HG03135 (cell line): ENCODE results near the gene PIK3AP1.
"Not testable (repeated sequence)": the region's sequence is repeated elsewhere in the genome, so short reads cannot be mapped to it uniquely, and the experiment has no call there.

ENCODE experiments used
- ATAC-seq: cut with Tn5 transposase; IDR thresholded peaks from one replicate; pipeline ENCODE4 v1.9.1; 2021; ENCODE audit warnings: mild to moderate bottlenecking, moderate library complexity; ENCODE audit not compliant: unreplicated experiment

The PIK3AP1 gene

GRCh38 chr10:96724621-96725020 lies 4.3 kb upstream of the PIK3AP1 start:
- no peak for ATAC-seq

DNA sequence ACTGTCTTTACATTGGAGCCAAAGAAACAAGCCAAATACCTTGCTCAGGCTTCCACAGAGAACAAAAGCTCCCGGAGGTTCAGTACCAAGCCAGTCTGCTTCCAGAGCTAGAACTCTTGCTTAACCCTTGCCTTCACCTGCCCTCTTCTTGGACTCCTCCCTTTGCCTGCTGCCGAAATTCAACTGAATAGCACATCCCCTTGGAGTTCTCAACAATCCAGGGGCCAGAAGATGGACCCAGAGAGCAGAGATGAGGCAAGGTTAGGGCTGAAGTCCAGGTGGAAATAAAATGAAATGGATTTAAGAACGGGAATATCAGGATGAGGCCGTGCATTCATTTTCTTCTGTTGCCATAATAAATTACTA lies 876 bp upstream of the PIK3AP1 start:
- ATAC-seq: no peak

DNA sequence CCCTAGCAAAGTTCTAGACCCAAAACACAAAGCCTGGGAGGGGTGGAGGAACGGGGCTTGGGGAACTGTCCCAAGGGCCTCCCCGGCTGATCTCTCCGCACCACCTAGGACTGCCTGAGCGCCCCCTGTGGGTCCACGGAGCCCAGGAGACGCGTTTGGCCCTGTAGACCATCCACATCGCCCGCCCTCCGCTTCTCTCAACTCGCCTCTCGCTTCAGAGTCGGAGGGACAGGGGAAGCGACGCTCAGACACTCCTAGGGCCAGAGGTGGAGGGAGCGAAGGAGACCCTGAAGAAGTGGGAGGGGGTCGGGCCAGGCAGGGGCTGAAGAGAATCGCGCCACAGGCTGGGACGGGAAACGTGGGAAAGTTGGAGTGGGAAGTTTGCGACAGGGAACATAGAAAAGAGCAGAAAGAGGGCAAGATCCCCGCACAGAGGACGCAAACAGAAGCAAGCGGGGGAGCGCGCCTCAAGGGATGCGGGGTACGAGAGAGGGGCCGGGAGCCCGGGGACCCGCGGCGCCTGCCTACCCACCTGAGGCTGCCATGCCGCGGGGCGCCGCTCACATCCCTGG lies 378 bp downstream of the PIK3AP1 start:
- peak; percentile 53 for ATAC-seq

DNA sequence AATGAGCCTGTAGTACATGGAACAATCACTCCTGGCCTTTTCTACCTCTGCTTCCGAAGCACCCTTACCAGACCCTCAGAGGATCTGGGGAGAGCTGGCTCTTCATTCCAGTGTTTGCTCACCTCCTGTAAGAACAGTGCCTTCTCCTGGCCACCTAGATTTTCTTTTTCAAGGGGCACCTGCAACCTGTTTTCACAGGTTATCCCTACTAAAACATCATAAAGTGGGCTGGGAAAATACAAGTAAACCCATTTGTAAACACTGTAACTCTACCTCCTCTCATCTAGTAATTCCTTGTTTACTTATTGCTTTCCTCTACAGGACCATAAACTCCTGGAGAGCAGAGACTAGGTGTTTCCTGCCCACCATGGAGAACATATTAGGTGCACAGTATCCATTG lies 1.1 kb downstream of the PIK3AP1 start:
- ATAC-seq: no peak

DNA sequence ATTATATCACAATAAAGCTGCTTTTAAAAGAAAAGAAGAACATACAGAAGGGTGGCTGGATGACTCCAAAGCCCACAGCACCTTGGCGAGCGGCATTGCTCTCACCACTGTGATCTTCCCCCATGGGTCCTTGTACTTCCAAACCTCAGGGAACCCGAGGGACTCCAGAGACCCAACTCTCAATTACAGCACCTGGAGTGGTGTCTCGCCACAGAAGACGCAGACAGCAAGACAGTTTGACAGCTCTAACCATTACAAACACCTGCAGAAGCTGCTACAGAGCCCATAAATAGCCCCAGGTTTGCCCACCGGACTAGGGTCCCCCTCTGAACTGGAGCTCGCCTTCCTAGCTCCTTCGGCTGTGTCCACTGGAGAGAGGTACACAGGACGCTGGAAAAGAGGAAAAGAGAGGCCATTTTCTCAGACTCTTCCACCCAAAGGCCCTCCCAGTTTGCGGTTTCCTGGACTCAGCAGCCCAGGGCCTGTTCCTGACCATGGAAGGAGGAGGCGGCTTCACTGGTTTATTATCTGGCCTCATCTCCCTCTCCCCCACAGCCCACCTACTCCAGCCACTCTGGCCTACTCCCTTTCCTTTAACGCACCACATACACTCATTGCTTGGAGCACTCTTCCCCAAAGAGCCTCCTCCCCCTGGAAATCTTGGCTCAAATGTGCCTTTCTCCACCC lies 1.9 kb downstream of the PIK3AP1 start:
- no peak for ATAC-seq

GRCh38 chr10:96716390-96716789 lies 3.9 kb downstream of the PIK3AP1 start:
- ATAC-seq: no peak

DNA sequence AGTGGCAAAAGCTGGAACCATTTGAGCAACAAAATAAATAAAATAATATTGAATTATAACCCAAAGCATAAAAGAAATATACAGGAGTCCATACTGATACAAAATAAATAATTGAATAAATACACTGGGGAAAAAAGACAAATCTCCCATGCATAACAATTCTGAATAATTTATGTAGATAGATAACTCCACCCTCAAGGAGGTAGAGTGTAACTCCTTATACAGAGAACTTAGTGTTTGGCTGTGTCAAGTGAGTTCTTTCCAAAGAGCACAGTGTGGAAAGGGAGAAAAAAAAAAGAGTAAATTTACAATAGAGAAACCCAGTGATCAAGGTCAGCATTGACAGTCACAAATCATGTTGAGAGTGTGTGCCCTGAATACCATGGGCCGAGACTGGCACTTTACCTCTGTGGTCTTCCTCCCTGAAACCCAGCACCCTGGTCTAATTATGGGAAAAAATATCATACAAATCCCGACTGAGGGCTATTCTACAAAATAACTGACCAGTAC lies 5.5 kb downstream of the PIK3AP1 start:
- no peak for ATAC-seq

GRCh38 chr10:96714031-96714590 lies 6.2 kb downstream of the PIK3AP1 start:
- ATAC-seq: no peak

GRCh38 chr10:96712662-96713271 lies 7.5 kb downstream of the PIK3AP1 start:
- ATAC-seq: no peak

DNA sequence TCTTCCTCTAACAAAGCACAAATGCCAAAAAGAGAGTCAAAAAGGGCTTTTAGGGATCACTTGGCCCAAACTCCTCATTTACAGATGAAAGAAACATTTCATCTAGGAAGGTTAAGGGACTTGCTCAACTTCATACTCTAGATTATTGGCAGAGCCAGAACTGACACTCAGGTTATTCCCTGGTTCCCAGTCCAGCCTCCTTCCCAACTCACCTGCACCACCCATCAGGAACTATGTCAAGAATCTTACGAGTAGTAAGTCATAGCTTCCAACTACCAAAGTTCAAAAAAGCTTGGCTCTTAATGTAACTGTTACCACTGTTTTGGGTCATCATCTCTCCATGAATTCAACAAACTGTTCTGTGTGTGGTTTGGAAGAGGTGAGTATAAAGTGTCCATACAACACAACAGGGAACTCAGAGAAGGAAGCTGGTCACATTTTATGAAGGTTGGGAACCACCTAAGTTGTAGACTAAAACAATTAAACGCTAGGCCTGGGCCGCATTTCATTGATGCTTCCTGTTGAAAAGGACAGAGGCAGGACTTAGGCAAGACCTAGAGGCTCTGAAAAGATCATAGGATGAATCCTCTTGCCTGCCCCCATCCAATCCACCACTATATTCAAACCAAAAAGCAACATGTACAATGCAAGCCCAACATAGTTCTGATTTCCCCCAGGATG lies 9.1 kb downstream of the PIK3AP1 start:
- ATAC-seq: no peak

DNA sequence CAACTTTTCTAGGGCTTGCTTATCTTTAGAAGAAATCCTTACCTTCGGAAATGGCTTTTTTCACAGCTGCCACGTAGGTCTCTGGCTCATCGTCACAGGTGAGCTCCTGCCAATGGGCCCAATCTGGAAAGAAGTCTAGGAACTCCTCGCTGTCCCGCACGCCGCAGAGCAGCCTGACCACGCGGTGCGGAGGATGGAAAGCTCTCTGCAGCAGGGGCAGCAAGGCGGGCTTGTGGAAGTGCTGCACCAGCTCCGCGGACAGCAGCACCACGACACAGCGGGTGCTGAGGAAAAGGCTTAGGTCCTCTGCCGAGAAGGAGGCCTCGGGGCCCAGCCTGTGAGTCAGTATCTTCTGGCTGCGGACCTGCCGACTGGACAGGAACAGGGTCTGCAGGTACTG lies 10.8 kb downstream of the PIK3AP1 start:
- ATAC-seq: no peak

- ATAC-seq: no peak
Observed at GRCh38 chr10:96708996-96709395, 11.3 kb downstream of the PIK3AP1 start.

GRCh38 chr10:96708456-96708855 lies 11.9 kb downstream of the PIK3AP1 start:
- ATAC-seq: no peak

DNA sequence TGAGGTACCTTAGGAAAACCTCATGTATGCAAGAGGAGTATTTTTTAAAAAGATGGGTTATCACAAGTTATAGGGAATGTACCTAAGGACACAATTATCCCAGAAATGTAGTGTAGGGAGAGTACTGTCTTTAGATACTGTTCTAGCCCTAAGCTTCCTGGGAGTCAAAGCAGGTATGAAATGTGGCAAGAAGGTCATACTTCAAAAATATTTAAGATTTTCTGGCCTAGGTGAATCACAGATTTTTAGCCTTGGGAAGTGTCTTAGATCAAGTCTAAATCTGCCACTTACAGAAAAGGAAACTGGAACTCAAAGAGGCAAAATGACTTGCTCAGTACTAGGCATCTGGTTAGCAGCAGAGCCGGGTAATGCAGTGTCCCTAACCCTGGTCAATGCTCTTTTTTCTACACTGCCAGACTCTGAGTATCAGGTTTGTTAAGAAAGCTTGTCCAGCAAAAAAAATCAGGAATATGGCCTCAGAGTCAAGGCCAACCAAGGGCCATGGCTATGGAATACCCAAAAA lies 13.9 kb downstream of the PIK3AP1 start:
- no peak for ATAC-seq

DNA sequence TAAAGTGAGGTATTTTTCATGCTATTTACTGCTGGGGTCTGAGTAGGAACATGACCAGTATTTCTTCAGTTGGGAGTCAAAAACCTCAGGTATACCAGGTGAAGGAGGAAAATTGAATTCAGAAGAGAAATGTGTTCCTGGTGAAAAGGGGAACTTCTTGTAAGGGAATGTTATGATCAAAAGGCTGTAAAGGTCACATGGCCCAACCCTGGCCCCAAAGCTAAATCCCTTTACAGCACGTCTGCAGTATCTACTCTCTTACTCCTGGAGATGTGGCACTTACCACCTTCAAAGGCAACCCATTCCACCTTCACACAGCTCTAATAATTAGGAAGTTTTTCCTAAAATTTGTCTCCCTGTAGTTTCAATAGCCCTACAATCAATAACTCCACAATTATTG lies 15.2 kb downstream of the PIK3AP1 start:
- ATAC-seq: no peak

DNA sequence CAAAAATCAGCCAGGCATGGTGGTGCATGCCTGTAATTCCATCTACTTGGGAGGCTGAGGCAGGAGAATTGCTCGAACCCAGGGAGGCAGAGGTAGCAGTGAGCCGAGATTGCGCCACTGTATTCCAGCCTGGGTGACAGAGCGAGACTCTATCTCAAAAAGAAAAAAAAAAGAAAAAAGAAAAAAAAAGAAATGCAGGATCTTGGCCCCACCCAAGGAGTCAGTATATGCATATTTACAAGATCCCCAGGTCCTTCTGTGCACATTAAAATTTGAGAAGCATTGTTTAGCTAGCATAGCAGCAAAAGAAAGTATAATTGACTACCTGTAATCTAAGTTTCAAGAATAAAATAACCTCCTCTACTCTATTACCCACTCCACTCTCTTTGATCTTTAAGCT lies 15.8 kb downstream of the PIK3AP1 start:
- ATAC-seq: no peak

DNA sequence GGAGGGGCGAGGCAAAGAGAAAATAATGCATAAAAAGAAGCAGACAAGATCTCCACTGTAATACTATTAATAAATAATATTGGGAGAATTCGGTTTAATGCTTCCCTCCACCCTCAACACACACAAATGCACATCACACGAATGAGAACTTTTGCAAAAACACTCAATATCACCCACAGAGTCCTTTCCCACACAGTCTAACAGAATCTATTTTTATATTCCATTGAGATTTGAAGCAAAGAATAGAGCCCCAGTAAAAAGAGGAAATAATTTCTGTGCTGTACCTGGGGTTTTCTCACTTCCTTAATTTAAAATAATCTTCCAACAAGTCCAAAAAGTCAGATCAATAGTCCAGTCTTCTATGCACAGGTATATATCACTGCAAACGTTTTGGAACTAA lies 17.0 kb downstream of the PIK3AP1 start:
- no peak for ATAC-seq

DNA sequence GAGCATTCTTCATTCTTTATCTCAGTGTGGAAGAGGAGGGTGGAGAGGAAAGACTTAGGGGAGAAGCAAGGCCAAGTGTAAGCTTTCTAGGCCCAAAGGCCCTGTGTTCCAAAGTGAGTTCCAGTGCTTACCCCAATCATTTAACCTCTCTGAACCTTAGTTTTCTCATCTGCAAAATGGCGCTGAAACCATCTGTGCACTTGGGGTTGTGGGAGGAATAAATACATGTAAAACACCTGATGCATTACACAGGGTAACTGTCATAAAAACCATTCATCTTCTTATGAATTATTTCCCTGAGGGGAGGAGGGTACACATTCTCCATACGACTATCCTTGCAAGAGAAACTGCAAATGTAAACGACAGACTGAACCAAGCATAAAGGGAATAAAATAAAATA lies 19.0 kb downstream of the PIK3AP1 start:
- no peak for ATAC-seq

- peak; percentile 84 for ATAC-seq
Observed at GRCh38 chr10:96700374-96701099, 19.8 kb downstream of the PIK3AP1 start.

- ATAC-seq: no peak
Observed at GRCh38 chr10:96699613-96700012, 20.7 kb downstream of the PIK3AP1 start.

DNA sequence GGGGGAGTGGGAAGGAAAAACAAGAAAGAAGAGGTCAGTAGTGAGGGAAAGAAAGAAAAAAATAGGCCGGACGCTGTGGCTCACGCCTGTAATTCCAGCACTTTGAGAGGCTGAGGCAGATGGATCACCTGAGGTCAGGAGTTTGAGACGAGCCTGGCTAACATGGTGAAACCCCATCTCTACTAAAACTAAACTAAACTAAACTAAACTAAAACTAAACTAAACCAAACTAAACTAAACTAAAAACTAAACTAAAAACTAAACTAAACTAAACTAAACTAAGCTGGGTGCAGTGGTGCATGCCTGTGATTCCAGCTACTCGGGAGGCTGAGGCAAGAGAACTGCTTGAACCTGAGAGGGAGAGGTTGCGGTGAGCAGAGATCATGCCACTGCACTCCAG lies 22.0 kb downstream of the PIK3AP1 start:
- ATAC-seq: not testable (repeated sequence)
